GOT3 (cell line): Measurements from ENCODE around the gene TFB1M.

Experiments
- DNase-seq: peaks from one replicate; lab custom pipeline; 2025; ENCODE audit warnings: mixed read lengths; lab: John Stamatoyannopoulos, UW

Gene TFB1M

GRCh38 chr6:155263373-155264063, 50.8 kb downstream of the TFB1M start, which contains the start of gene CLDN20:
TSS of gene CLDN20 (plus strand) at chr6:155264013. CDS start at chr6:155275720, 11,707 bp downstream.
- DNase-seq, result no peak

GRCh38 chr6:155262655-155263054, 51.6 kb downstream of the TFB1M start:
- no peak for DNase-seq

- DNase-seq, result no peak
These were observed 53.0 kb downstream of the TFB1M start for GRCh38 chr6:155261111-155261900.

GRCh38 chr6:155260686-155261085, 53.6 kb downstream of the TFB1M start:
- DNase-seq, result no peak

GRCh38 chr6:155259897-155260296, 54.4 kb downstream of the TFB1M start:
- DNase-seq, result no peak

- DNase-seq, result no peak
These were observed 55.1 kb downstream of the TFB1M start for GRCh38 chr6:155259204-155259603.

GRCh38 chr6:155257796-155258195, 56.5 kb downstream of the TFB1M start:
- no peak for DNase-seq

GRCh38 chr6:155256122-155256795, 58.0 kb downstream of the TFB1M start:
- no peak for DNase-seq

GRCh38 chr6:155254139-155254538, 60.1 kb downstream of the TFB1M start:
- no peak for DNase-seq

GRCh38 chr6:155253337-155253736, 60.9 kb downstream of the TFB1M start:
- DNase-seq, result no peak

GRCh38 chr6:155252581-155252980, 61.7 kb downstream of the TFB1M start:
- no peak for DNase-seq

GRCh38 chr6:155250701-155251381, 63.4 kb downstream of the TFB1M start:
- no peak for DNase-seq

GRCh38 chr6:155248008-155249001, 66.0 kb downstream of the TFB1M start:
- no peak for DNase-seq

GRCh38 chr6:155247618-155248007, 66.7 kb downstream of the TFB1M start:
- no peak for DNase-seq

- DNase-seq, result no peak
These were observed 67.5 kb downstream of the TFB1M start for GRCh38 chr6:155246825-155247224.

- DNase-seq, result no peak
These were observed 68.5 kb downstream of the TFB1M start for GRCh38 chr6:155245831-155246230.

GRCh38 chr6:155245193-155245592, 69.1 kb downstream of the TFB1M start:
- no peak for DNase-seq

GRCh38 chr6:155244434-155244833, 69.8 kb downstream of the TFB1M start:
- DNase-seq, result no peak

GRCh38 chr6:155241966-155242365, 72.3 kb downstream of the TFB1M start:
- no peak for DNase-seq

- no peak for DNase-seq
These were observed 73.2 kb downstream of the TFB1M start for GRCh38 chr6:155240905-155241600.
